KG1 (cell line): ENCODE results near the gene CLMP.
A peak's percentile ranks its signal among the peaks of the same experiment; 100 is the strongest.
"Not testable (repeated sequence)": the region's sequence is repeated elsewhere in the genome, so short reads cannot be mapped to it uniquely, and the experiment has no call there.

ENCODE experiments used
- DNase-seq: peaks from one replicate; lab custom pipeline; 2025; lab: John Stamatoyannopoulos, UW

The CLMP gene

DNA sequence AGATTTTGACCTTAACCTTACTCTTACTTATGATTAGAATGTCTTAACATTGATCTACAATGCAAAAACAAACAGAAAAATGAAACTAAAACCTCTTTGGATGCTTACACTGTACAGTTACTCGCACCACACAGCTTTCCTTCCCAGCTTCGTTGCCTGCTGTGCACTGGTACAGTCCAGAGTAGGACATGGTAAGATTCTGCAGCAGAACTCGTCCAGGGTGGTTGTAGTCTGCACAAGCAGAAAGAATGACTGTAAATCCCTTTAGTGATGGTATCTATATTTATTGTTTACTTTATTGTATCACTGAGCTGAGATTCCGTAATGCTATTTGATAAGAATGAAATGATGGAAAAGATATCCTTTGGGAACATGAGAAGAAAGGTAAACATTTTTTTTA is 112.1 kb downstream of the CLMP start:
- DNase-seq = no peak

DNA sequence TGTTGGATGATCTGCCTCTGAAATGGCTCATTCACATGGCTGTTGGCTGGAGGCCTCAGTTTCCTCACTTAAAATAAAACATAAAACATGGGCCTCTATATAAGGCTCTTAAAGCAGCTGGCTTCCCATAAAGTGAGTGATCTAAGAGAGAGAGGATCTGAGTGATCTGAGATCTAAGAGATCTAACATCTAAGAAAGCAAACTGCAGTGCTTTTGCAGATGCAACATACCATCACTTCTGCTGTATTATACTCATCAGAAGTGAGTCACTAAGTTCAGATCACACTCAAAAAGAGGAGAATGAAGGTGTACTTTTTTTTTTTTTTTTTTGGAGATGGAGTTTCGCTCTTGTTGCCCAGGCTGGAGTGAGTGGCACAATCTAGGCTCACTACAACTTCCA is 115.0 kb downstream of the CLMP start:
- DNase-seq = no peak

DNA sequence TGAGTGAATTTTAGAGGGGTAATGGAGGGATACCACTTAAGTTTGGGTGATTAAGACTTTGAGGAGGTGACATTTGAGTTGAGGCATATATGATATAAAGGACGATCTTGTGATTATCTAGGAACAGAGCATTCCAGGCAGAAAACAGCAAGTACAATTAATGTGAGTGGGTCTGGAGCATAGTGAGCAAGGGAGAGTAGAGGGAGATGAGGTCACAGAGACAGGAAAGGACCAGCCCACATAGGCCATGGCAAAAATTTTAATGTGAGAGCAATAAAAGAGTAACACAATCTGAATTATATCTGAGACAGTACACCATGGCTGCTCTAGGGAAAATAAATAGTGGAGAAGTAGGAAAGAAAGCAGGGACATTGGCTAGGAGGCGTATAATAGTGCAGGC is 118.6 kb downstream of the CLMP start:
- DNase-seq = no peak

DNA sequence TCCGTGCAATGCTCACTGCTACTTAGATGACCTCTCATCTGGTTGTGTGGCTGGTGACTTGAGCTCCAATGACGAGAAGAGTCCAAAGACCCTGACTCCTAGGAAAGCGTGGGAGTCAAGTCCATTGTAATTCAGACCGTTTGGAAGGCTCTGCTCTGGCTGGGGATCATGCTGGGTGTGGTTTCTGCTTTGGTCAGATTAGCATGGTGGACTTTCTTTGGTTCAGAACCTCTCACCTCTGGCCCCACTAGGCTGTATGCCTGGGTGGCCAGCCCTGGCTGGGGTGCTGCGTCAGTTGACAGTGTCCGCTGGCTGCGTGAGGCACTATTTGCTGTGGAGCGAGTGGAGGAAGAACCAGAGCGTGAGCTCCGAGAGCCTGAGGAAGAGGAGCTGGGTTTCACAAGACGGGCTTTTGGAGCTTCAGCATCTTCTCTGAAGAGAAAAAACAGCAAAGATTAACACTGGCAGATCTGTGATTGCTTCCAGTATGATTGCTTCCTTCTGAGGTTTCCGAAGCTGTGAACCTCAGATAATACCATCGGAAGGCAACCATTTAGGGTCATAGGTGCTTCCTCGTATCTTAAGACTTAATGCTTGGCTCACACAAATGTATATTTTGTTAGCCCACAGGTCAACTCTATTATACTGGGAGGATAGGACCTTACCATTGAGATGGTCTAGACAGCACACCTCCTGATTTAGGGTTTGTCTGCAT is 121.5 kb downstream of the CLMP start:
- DNase-seq = no peak

DNA sequence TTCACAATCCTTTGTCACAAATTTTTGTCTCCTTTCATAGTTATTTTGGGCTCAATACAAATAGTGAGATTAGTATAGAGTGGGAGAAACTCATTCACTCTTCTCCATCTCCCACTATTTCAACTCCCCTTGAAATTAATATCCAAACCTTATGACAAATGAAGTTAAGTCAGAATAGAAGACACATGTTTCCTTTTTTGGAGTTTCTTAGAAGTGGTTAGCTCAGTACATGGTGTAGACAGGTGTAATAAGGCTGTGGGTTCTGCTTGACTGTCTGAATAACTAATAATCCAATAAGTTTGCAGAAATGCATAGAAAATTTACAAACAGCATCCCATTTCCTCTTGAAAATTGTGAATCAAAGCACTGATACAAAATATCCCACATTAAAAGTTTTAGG is 122.3 kb downstream of the CLMP start:
- DNase-seq = no peak

DNA sequence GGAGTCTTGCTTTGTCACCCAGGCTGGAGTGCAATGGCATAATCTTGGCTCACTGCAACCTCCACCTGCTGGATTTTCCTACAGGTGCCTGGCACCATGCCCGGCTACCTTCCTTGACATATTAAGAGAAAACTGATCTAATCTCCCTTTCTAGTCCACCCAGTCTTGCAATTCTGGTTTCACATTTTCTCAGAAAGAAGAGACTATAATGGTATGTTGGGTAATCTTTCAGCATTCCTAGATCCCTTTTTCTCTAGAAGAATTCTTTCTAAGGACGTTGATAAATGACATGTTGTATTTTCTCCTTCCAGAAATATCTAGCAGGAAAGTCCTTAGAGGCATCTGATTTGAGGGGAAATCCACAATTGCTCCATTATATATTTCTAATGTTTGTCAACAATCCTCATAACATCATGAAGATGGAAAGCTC is 122.7 kb downstream of the CLMP start:
- no peak for DNase-seq

DNA sequence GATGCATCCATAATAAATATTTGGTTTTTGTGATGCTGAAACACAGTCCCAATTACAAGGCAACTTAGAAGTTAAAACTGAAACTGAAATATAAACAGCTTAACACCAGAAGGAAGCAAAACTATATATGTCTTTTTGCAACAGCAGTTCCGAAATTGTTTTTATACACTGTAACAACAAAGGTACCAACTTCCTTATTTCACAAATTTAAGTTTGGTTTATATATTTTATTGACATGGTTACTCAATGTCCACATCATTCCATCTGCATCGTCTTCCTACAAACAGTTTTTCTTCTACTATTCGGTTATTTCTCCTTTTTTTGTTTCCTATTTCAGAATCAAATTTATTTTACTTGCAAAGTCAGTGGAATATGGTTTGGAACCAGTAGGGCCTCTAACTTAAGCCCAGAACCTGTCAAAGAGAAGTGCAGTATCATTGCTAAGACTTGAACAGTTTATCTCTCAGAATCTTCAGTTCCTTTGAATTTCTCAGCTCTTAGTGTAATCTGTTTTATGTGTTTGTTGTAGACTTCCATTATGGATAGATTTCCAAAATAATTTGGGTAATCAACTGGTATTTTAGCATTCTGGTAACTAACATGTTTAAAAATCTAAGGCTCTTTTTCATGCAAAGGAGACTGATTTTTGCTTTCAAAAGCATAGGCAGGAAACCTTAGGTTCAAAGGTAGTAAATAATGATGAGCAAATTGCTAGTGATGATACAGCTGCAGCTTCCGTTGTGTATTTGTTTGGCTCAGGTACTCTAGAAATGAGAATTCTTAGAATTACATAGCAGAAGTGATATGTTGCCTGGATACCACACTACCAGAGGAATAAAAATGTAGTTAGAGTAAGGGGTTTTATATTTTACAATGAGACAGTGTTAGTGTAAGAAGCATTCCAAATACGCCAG is 124.9 kb downstream of the CLMP start:
- peak; percentile 80 for DNase-seq

DNA sequence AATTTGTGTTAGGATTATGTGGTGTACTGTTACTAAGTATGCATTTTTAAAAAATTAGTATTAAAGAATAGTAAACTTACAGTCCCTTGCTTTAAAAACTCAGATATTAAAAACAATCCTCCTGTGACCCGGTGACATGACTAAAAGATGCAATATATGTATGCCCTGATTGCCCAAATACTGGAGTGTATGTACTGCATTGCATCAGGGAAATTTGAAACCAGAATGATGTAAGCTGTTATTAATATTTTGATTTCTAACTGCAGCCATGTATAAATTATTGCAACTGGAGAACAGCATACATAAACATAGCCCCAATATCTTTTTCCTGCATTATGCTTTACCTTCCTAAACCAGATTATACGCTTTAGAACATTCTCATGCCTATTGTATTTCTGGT is 129.4 kb downstream of the CLMP start:
- no peak for DNase-seq

DNA sequence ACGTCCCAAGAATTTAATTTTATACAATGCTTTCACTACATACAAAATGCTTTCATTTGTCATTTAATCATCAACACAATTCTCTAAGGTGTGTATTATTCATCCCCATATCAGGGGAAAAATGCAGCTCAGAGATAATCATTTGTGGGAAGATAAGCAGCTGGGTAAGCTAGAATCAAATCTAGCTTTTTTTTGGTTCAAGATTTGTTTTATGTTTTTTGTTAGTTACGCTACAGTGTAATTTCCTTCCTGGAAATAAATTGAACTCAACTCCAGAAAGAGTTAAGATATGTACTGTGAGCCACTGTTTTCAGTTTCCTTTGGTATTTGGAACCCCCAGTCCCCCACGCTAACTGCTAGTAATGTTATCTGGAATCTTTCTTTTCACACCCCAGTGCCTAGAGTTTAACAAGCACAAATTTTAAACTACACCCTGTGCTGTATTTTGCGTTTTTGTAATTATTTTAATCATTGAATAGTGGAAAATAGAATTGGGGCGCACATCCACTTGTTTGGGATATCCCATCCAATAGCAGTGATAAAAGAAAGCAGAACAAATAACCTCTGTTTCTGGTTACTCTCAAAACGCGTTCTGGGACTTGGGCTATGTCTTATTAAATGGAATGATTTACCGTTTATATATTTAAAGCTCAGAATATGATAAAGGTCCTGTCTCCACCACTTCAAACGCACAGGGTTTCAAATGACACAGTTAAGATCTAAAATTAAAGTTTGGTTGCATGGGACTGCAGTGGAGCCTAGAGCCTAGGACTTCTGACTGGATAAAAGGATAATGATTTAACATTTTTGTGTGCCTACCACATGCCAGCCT is 131.0 kb downstream of the CLMP start:
- peak; percentile 83 for DNase-seq

DNA sequence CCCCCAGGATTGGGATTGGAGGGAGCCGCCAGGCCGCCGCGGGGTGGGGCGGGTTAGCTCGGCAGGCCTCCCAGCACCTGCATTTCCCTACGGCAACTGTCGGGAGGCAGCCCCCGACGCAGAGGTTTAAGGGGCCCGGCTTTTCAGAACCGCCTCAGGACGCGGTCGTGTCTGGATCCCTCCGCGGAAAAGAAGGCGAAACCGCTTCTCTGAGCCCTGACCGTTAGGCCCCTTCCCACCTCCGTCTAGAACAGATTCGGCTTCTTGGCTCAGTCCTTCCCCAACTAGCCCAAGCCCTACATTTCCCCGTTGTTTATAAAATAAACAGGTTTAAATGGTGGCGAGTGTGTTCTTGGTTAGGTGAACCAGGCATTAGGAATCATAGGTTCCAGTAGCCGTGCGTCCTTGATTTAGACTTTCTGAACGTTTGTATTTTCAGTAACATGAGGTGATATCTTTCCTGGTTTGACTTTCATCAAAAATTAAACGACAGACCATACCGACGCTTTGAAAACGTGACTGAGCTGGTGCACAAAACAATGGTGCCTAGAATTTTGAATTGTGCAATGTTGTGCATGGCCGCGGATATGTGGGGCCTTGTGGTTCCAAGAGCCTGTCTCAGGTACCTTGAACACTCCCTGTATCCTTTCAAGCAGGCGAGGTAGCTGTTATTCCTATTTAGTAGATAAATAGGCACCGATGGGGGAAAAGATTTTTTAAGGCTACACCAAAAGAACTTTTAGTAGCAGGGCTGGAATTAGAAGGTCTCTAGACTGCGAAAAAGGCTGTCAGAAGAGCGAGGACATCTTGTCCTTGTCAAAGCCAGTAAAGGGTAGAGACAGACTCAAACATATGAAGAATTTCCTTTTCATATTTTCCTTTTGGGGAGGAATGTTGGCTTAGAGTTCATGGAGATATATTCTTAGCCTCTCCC is 131.9 kb downstream of the CLMP start:
- DNase-seq = peak; percentile 87

DNA sequence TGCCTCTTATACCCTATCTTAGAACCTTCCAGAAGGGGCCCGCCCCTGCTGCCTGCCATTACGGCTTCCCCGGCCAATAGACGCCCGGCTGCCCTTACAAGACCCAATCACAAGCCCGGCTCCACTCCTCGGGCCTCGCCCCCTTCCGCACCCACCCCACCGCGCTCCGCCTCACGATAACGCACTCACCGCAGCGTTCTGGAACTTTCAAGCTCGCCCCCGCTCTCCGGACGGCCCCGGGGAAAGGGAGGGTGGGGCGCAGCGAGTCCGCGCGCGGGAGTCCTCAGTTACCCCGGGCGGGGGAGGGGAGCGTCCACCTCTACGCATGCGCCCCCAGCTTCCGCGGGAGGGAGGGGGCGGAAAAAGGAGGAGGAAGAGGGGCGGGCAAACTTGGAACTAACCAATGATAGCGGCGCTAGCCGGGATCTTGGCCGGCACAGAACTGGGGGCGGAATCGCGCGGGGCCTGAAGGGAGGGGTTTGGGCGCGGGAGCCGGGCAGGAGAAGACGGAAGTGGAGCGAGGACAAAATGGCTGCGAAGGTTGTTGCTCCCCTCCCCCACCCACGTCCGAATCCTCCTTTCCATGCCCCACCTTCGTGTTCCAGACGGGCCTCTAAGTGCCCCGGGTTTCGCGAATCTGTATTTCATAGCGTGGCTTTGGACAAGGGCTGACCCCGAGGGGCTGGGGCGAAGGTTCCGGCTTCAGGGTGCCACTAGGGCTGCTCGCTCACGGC is 132.7 kb downstream of the CLMP start:
- DNase-seq = peak; percentile 99

DNA sequence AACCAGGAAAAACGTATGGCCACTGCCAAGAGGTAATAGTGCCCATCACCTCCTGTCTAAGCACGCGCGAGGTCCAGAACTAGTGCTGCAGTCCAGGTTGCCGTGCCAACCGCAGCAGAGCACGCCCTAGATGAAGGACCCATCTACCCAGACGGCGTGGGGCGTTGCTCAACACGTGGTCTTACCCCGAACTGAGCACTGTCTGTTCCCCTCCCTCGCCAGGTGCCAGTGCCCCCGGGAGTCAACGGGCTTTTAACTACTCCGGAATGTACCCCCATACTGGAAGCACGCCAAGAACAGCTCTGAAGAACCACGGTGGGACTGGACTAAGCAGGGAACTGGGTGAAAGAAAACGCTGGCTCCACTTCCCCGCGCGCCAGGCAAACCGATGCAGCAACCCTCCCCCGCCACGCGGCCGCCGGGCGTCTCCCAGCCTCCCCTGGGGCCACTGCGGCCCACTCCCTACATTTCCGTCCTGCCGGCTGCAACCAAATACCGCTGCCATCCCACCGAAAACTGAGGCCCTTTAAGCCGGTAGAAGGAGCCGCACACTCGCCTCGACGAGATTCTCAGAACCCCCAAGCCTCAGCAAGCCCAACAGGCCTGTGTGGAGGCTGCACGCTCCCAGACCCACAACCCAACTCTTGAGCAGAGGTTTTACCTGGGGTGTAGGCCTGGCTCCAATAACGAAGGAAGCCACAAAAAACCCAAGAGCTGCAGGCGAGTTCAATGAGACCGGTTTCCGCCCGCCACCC is 133.5 kb downstream of the CLMP start, which contains the start of gene HSPA8:
Gene HSPA8, minus strand, starts transcription at position 734 of the 755 bp plus-strand sequence. CDS start 812 bp downstream, outside the sequence.
- no peak for DNase-seq

DNA sequence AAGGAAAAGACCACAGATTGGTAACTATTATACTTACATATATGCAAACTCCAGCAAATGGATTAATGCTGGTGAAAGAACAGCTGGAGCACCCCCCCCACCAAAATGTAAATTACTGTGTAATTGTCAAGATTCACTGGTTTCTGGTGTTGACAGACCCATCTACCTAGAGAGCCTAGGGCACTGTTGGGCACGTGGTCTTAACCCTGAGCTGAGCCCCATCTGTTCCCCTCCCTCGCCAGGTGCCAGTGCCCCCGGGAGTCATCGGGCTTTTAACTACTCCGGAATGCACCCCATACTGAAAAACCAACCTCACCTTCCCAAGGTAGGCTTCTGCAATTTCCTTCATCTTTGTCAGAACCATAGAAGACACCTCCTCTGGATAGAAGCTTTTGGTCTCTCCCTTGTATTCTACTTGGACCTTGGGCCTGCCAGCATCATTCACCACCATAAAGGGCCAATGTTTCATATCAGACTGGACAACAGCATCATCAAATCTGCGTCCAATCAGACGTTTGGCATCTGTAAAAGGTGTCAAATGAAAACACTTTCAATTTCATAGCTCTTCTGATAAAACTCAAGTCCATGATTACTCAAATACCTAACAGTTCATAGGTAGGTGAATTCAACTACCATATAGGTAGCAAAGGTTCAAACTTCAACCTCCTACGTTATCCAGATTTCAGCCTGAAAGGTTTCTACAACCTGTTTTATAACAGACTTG is 134.6 kb downstream of the CLMP start:
- DNase-seq = no peak

DNA sequence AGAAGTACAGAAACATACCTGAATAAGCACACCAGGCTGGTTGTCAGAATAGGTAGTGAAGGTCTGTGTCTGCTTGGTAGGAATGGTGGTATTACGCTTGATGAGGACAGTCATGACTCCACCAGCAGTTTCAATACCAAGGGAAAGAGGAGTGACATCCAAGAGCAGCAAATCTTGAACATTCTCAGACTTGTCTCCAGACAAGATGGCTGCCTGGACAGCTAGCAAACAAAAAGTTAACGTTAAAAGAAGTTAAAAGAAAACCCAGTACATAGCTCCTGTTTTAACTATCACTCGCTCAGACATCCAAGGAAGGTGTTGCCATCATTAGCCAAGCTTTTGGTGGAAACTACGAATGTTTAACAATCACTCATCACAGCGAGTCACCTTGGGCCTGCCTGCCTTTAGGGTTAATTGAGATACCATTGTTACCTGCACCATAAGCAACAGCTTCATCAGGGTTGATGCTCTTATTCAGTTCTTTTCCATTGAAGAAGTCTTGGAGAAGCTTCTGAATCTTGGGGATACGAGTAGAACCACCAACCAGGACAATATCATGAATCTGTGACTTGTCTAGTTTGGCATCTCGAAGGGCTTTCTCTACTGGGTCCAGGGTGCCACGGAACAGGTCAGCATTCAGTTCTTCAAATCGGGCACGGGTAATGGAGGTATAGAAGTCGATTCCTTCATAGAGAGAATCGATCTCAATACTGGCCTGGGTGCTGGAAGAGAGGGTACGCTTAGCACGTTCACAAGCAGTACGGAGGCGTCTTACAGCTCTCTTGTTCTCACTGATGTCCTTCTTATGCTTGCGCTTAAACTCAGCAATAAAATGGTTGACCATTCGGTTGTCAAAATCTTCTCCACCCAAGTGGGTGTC is 135.8 kb downstream of the CLMP start:
- DNase-seq = not testable (repeated sequence)

DNA sequence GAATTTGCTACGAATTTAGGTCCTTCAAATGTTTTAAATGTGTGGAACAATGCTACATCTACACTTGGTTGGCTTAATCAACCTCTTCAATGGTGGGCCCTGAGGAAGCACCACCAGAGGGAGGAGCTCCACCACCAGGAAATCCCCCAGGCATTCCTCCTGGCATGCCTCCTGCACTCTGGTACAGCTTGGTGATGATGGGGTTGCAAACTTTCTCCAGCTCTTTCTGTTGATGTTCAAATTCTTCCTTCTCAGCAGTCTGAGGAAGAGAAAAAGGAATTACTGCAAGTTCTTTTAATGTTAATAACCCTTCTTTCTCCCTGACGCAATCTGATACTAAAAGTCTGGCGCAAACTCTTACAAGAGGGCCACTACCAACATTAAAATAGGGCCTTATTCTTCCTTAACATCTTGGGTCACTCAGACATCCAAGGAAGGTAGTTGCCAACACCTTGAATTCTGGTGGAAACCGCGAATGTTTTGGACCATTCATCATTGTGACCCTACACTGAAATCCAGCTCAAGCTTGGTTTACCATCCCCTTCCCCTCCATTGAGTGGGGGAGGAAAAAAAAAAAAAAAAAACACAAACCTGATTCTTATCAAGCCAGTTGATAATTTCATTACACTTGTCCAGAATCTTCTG is 137.3 kb downstream of the CLMP start:
- no peak for DNase-seq

DNA sequence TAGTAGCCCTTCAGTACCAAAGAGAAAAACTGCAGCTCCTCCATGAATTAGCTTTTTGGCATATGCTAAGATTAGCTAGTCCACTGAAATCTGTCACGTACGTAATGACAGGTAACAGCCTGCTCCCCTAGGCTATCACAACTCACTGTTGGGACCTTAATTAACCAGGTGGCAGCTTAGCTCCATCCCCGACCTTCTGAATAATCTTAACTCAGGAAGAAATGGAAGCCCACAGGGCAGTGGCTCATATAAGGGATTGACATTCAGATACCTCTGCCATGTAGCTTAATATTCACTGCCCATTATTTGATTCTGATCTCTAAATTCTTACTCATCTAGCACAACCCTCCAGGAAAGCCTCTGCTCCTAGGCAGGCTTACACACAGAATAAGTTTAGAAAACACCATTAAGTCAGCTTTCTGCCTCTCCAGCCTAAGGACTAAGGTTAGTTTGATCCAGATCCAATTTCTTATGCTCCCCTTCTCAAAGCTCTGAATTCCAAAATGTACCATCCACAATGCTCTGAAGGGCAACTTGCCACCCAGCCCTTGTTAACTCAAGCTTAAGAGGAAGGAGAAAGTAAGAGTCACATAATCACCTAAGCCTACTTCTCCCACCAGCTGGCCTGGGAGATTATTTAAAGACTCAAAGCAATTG is 138.1 kb downstream of the CLMP start:
- no peak for DNase-seq
